Breast epithelium (tissue), 3 donors: Measurements from ENCODE around the gene RWDD2A.

Source experiments
- POLR2AphosphoS5 ChIP-seq, 3 donors: sonication (generic); formaldehyde crosslinking; IDR thresholded peaks; one replicate each; pipeline ENCODE4 v1.6.1; 2017; ENCODE audit warnings: antibody characterized with exemption in 3 of 3
- TF ChIP-seq, protein P1 (sequence below), 3 donors: fragments of 450-650 bp; IDR thresholded peaks; one replicate each; pipeline ENCODE4 v1.5.1; 2016 to 2017; ENCODE audit warnings: antibody characterized with exemption in 3 of 3, mild to moderate bottlenecking in 3 of 3, moderate library complexity in 3 of 3

DNA sequence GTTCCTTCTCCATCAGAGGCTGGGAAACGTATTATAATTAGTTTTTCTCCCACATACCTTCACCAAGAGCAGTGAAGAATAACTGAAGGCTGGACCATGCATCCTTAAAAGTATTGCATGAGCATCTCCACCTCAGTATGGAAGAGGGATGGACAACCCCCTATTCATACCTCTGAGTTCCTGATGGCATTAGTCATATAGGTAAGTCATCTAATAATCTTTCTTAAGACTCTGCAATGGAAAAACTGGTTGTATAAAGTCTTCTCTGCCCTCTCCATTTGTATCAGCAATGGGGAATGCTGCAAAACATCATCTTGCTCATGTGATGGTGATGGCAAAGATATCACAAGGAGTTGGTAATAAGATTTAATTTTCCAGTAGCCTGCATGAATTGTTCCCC is 24.6 kb upstream of the RWDD2A start:
- TF ChIP-seq, protein P1, sequence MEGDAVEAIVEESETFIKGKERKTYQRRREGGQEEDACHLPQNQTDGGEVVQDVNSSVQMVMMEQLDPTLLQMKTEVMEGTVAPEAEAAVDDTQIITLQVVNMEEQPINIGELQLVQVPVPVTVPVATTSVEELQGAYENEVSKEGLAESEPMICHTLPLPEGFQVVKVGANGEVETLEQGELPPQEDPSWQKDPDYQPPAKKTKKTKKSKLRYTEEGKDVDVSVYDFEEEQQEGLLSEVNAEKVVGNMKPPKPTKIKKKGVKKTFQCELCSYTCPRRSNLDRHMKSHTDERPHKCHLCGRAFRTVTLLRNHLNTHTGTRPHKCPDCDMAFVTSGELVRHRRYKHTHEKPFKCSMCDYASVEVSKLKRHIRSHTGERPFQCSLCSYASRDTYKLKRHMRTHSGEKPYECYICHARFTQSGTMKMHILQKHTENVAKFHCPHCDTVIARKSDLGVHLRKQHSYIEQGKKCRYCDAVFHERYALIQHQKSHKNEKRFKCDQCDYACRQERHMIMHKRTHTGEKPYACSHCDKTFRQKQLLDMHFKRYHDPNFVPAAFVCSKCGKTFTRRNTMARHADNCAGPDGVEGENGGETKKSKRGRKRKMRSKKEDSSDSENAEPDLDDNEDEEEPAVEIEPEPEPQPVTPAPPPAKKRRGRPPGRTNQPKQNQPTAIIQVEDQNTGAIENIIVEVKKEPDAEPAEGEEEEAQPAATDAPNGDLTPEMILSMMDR (IDR thresholded peaks at IDR 0.05), result no peak
- no peak for TF ChIP-seq POLR2AphosphoS5 (IDR thresholded peaks at IDR 0.05)
